Measurements from ENCODE around the gene EPYC.

DNA sequence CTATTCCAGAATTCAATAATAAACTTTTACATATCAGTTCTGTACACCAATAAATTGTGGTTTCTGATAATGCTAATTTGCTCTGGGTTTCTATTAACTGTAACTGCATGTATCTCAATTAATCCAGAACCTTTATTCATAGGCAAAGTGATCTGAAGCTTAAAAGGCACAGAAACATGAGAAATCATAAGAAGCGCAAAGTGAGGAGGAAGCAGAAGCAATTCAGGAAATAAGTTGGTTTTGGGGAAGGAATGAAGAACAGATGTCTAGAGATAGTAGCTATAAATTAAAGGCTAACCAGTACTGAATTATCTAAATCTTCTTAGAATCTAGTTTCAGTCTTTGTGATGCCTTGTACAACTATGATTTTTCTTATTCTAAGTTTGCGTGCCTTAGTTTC lies 28.5 kb upstream of the EPYC start:
- TF ChIP-seq, protein P1, sequence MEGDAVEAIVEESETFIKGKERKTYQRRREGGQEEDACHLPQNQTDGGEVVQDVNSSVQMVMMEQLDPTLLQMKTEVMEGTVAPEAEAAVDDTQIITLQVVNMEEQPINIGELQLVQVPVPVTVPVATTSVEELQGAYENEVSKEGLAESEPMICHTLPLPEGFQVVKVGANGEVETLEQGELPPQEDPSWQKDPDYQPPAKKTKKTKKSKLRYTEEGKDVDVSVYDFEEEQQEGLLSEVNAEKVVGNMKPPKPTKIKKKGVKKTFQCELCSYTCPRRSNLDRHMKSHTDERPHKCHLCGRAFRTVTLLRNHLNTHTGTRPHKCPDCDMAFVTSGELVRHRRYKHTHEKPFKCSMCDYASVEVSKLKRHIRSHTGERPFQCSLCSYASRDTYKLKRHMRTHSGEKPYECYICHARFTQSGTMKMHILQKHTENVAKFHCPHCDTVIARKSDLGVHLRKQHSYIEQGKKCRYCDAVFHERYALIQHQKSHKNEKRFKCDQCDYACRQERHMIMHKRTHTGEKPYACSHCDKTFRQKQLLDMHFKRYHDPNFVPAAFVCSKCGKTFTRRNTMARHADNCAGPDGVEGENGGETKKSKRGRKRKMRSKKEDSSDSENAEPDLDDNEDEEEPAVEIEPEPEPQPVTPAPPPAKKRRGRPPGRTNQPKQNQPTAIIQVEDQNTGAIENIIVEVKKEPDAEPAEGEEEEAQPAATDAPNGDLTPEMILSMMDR (conservative IDR thresholded peaks at IDR 0.05; ENCODE audit: low read length), result no peak
- no peak for TF ChIP-seq EZH2phosphoT487 (IDR thresholded peaks at IDR 0.05; ENCODE audit: borderline replicate concordance, low read depth, low read length)

Measured in OCI-LY7 (cell line).